Stimulated activated CD8-positive, alpha-beta memory T cell treated with anti-CD3 and anti-CD28 coated beads, Interleukin-7, amount 100 ng/mL, for 4 hours (primary cell): ENCODE results near the gene C1orf232.

Experiments
- DNase-seq, 2 donors: peaks; one replicate each; pipeline ENCODE4 v3.0.0-alpha.2; 2020; ENCODE audit warnings: low read depth in 2 of 2

C1orf232 gene

GRCh38 chr1:26124418-26125331 lies 44.1 kb downstream of the C1orf232 start:
- no peak for DNase-seq

GRCh38 chr1:26122988-26123973 lies 45.5 kb downstream of the C1orf232 start:
- no peak for DNase-seq

GRCh38 chr1:26121854-26122773 lies 46.6 kb downstream of the C1orf232 start:
- no peak for DNase-seq

- no peak for DNase-seq
These were observed 48.7 kb downstream of the C1orf232 start for GRCh38 chr1:26119892-26120608.

- DNase-seq: no peak
These were observed 54.4 kb downstream of the C1orf232 start for GRCh38 chr1:26114165-26114927.
